Adrenal gland (tissue), 5 donors: ENCODE results near the gene ASB18.

Experiments
- POLR2A ChIP-seq, 2 donors: fragments of 450-650 bp; IDR thresholded peaks; one replicate each; pipeline ENCODE4 v1.6.1; 2017; ENCODE audit warnings: antibody characterized with exemption in 2 of 2, mild to moderate bottlenecking in 2 of 2, moderate library complexity in 1 of 2
- TF ChIP-seq, protein P1 (sequence below), 6 experiments: fragments of 450-650 bp in 4 of 6; fragments of 200-600 bp in 2 of 6; sonication (generic) in 1 of 6; IDR thresholded peaks; 1 replicate in 5 of 6; 2 replicates in 1 of 6; pipeline versions ENCODE4 v1.5.1 to v1.8.0; 2016 to 2021; ENCODE audit warnings: antibody characterized with exemption in 6 of 6, mild to moderate bottlenecking in 2 of 6, moderate library complexity in 1 of 6
- donor health status: DM: no; HTN: no; CAD: no.

DNA sequence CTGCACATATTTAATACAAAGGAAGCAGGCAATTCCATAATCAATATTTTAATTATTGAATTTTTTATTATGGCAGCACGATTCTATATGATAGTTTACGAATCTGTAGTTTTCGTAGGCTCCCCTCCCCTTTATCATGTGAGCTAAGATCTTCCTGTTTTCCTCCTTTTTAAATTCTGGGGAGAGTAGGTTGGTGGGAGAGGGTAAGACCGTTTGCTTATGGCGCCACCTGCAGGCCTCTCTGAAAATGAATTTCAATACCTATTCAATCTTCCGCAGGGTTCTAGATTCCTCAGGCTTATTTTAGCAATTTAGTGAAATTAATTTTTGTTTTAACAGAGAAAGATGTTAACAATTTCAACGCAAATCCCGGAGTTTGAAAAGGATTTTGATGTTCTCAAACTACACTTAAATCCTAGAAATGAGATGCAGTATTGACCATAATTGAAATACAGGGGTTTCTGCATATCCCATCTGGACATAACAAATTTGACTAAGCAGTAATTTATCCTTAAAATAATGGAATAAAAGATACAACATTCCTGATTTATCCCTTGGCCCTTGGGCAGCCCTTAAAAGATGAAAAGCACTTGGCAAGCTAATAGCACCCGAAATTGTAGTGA, 83.3 kb downstream of the ASB18 start:
- no peak for TF ChIP-seq POLR2A (IDR thresholded peaks at IDR 0.05)
- TF ChIP-seq, protein P1, sequence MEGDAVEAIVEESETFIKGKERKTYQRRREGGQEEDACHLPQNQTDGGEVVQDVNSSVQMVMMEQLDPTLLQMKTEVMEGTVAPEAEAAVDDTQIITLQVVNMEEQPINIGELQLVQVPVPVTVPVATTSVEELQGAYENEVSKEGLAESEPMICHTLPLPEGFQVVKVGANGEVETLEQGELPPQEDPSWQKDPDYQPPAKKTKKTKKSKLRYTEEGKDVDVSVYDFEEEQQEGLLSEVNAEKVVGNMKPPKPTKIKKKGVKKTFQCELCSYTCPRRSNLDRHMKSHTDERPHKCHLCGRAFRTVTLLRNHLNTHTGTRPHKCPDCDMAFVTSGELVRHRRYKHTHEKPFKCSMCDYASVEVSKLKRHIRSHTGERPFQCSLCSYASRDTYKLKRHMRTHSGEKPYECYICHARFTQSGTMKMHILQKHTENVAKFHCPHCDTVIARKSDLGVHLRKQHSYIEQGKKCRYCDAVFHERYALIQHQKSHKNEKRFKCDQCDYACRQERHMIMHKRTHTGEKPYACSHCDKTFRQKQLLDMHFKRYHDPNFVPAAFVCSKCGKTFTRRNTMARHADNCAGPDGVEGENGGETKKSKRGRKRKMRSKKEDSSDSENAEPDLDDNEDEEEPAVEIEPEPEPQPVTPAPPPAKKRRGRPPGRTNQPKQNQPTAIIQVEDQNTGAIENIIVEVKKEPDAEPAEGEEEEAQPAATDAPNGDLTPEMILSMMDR (IDR thresholded peaks at IDR 0.05), result peak; percentile 45 to 70 (median 60)
